Hippocampal formation (tissue), 2 donors: Measurements from ENCODE around the gene IQSEC1.

ENCODE experiments used
- DNase-seq, 2 donors: peaks; one replicate each; lab custom pipeline; 2025; lab: John Stamatoyannopoulos, UW

The IQSEC1 gene

GRCh38 chr3:12870942-12871341 is 202.3 kb downstream of the IQSEC1 start:
- DNase-seq = no peak

DNA sequence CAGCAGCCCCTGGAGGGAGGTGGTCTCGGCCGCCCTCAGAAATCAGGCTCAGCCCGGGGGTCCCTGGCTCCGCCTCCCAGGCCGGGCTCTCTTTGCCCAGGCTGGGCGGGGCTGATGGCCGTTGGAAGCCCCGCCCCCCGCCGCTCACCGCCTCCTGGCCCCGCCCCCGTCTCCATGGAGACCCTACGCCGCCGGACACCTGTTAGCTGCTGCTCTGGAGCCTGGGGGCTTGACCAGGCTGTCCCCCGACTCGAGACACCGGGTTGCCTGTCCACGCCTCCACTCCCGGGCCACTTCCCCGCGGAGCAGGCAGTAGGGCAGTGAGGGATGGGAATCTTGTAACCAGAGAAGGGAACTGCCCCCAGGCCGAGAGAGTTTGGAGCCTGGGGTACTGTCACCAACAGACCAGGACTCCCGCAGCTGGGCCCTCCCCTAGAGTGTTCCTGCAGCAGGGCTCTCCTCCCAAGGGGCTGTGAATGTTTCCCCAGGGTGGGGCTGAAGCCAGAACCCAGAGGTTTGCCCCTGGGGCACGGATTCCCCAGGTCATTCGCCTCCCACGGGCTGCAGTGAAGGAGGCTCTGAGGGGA is 204.1 kb downstream of the IQSEC1 start:
- DNase-seq = no peak

DNA sequence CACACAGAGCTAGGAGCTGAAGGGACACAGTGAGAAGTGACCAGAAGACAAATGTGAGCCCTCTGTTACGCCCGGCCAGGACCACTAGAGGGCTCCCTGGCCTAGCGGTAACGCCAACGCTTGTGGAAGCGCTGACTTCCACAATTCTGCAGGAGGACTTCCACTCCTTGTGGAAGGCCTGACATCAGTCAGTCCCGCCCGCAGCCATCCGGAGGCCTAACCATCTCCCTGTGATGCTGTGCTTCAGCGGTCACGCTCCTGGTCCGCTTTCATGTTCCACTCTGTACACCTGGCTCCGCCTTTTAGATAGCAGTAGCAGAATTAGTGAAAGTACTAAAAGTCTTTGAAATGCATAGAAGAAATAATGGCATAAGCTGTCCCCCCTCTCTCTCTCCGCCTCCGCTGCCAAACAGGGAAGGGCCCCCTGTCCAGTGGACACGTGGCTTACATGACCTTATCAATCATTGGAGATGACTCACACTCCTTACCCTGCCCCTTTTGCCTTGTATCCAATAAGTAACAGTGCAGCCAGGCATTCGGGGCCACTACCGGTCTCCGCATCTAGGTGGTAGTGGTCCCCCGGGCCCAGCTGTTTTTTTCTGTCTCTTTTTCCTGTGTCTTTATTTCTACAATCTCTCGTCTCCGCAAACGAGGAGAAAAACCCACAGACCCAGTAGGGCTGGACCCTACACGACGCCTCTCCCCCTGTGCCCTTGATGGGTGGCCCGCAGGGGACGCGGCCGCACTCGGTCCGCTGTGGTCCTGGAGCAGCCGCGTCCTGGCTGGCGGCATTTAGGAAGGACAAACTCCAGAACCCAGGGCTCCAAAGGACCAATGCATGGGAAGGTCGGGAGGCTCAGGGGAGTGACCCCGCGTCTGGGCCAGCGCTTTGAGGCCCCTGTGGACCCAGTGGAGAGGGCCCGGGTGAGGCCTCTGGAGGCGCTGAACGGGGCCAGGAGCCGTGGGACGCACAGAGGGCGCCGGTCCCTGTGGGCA is 204.9 kb downstream of the IQSEC1 start:
- peak; percentile 82 to 87 for DNase-seq

DNA sequence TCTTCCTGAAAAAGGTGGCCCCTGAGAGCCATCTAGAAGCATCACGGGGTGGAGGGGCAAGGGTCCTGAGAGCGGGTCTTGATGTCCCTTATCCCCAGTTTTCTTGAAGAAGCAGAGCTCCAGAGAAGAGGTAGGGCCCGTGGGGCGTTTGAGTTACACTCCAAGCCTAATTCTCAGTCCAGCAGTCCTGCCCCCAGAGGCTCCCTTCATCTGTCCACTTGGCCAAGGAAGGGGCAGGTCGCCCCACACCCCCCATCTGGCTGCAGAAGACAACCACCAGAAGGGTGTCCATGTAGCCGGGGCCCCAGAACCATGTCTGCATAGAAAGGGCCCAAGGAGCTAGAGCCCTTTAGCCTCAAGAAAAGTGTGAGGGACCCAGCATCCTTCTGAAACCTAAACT is 206.4 kb downstream of the IQSEC1 start:
- DNase-seq = no peak

DNA sequence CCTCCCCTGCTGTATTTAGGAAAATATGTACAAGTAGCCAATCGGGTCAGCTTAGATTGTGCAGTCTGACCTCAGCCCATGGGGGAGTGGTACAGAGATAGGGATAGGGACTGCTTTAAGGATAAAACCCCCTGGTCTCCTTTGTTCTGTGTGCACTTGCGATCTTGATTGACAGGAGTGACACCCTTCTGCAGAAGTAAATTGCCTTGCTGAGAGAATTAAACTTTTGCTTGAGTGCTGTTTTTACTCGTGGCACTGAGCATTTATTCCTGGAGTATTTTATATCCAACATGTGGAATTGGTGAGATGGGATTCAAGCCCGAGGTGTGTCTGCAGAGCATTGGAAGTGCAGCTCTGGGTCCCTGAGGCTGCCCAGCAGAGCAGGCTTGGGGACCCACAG is 208.0 kb downstream of the IQSEC1 start:
- DNase-seq = no peak

DNA sequence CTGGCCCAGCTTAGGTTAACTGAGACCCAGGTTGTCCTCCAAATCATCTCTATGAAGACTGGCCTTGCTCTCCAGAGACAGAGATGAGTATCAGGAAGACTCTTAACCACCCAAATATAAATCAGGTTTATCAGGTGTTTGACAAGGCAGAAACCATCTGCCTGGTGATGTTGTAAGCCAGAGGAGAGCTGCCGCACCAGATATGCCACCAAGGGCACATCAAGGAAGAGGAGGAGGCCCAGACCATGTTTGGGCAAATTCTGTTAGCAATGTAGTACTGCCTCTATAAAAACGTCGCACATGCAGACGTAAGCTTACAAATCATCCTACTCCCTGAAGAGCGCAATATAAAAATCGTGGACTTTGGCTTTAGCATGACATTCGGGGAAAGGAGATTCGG is 210.8 kb downstream of the IQSEC1 start:
- no peak for DNase-seq

DNA sequence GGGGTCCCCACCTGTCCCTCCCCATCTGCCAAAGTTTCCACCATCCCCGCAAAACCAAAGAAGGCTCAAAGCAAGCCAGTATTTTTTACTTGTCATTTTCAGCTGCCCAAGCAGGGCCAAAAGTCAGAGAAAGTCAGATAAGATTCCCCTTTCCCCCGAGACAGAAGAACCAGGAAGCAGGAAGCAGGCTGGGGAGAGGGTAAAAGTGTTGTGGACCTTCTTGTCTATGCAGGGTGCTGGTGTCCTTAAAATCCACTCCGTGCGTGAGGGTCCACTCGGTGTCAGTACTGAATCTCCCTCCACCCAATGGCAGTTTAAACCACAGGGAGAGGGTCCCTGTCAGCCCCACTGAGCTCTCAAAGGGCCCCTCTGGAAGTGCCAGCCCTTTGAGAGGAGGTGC is 211.6 kb downstream of the IQSEC1 start:
- no peak for DNase-seq

DNA sequence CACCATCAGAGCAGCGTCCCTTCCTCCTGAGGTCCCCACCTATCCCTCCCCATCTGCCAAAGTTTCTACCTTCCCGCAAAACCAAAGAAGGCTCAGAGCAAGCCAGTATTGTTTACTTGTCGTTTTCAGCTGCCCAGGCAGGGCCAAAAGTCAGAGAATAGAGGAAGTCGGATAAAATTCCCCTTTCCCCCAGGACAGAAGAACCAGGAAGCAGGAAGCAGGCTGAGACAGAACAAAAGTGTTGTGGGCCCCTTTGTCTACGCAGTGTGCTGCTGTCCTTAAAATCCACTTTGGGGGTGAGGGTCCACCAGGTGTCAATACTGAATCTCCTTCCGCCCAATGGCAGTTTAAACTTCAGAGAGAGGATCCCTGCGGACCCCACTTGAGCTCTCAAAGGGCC is 213.4 kb downstream of the IQSEC1 start:
- DNase-seq = no peak

- no peak for DNase-seq
Observed at GRCh38 chr3:12856626-12857025, 216.6 kb downstream of the IQSEC1 start.

DNA sequence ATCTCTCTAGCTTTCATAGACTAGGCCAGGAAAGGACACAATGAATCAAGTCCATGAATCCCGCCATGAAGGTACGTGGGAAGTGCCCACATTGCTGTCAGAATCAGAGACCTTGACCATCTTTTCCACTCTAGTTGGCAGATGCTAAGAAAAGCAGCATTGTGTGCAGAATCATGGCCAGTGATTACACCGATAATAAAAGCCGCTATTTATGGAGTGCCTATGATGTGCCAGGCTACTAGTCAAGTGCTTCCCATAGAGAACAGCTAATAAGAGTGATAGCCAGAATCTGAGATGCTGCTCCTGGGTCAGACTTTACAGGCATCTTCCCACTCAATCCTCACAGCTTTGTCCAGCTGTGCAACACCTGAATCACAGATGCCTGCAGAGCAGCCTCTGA is 218.7 kb downstream of the IQSEC1 start:
- DNase-seq = no peak

DNA sequence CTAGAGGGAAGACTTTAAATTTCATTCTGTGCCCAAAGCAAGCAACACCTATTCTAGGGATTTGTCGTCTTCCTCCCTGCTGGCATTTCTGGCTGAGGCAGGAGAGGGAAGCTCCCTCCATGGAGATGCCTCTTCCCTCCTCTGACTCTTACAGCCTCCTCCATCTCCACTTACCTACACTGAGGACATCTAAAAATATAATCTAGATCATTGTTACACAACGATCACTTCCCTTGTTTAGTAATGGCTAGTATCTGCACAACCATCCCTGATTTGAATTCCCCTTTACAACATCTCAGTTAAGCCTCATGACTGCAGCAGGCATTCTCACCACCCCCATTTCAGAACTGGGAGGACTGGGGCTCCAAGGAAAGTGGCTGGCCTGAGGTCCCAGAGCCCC is 219.4 kb downstream of the IQSEC1 start:
- peak in 1 of 2 donors; percentile 2 for DNase-seq

GRCh38 chr3:12852201-12852600 is 221.0 kb downstream of the IQSEC1 start:
- DNase-seq = no peak
